22Rv1 (cell line): ENCODE data around the gene NPC2.

Experiments used
- ZFX ChIP-seq: fragments of 450-650 bp; IDR thresholded peaks from 2 replicates; pipeline ENCODE4 v1.6.1; 2017; ENCODE audit warnings: antibody characterized with exemption, borderline replicate concordance
- TF ChIP-seq, protein P1 (sequence below): fragments of 450-650 bp; IDR thresholded peaks from 2 replicates; pipeline ENCODE4 v1.5.1; 2017; ENCODE audit warnings: mild to moderate bottlenecking

DNA sequence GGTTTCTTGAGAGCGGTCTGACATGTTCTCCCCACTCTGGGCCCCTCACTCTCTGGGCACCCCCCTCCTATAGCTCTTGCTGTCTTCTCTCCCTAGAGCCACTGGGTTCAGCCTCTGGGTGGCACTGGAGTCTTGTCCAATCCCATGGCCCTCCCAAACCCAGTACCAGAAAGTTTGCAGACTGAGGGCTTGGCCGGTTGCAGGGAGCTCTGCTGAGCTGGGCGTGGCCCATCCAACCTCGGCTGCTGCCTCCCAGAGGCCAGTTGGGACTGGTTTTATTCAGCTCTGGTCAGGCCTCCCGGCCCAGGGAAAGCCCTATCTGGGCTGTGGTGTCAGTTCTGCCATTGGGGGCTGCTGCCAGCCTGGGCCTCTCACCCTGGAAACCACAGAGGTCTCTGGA, 38.4 kb upstream of the NPC2 start:
- TF ChIP-seq, protein P1, sequence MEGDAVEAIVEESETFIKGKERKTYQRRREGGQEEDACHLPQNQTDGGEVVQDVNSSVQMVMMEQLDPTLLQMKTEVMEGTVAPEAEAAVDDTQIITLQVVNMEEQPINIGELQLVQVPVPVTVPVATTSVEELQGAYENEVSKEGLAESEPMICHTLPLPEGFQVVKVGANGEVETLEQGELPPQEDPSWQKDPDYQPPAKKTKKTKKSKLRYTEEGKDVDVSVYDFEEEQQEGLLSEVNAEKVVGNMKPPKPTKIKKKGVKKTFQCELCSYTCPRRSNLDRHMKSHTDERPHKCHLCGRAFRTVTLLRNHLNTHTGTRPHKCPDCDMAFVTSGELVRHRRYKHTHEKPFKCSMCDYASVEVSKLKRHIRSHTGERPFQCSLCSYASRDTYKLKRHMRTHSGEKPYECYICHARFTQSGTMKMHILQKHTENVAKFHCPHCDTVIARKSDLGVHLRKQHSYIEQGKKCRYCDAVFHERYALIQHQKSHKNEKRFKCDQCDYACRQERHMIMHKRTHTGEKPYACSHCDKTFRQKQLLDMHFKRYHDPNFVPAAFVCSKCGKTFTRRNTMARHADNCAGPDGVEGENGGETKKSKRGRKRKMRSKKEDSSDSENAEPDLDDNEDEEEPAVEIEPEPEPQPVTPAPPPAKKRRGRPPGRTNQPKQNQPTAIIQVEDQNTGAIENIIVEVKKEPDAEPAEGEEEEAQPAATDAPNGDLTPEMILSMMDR, result peak; percentile 27
- no peak for TF ChIP-seq ZFX
